Muscle of leg (tissue), 11 donors: ENCODE data around the gene TMEM87B. TPM values are rescaled to one million over a fixed set of nuclear protein-coding genes. Genes with fewer than 3 reads are reported as not detected.

Experiments
- DNase-seq: peaks from one replicate; pipeline ENCODE4 v3.0.0; 2013
- H3K27ac ChIP-seq: one replicate; pipeline ENCODE4 v1.5.1; 2013; ENCODE audit warnings: mild to moderate bottlenecking, low read length, control low read depth
- H3K27me3 ChIP-seq: one replicate; pipeline ENCODE4 v1.6.1; 2013; ENCODE audit warnings: low read length; ENCODE audit not compliant: control insufficient read depth, insufficient read depth
- H3K36me3 ChIP-seq: one replicate; pipeline ENCODE4 v1.6.1; 2013; ENCODE audit warnings: low read length; ENCODE audit not compliant: control insufficient read depth, insufficient read depth
- H3K4me1 ChIP-seq: one replicate; pipeline ENCODE4 v1.6.1; 2013; ENCODE audit warnings: low read length; ENCODE audit not compliant: control insufficient read depth, insufficient read depth
- H3K4me3 ChIP-seq: one replicate; pipeline ENCODE4 v1.5.1; 2013; ENCODE audit warnings: low read length, control low read depth
- H3K9me3 ChIP-seq: replicated peaks from 2 replicates; pipeline ENCODE4 v1.6.1; 2013; ENCODE audit warnings: low read depth, low read length; ENCODE audit not compliant: control insufficient read depth
- WGBS: methylation state at CpG from one replicate; pipeline ENCODE4 v1.1.5; 2013; ENCODE audit warnings: missing lambda C conversion rate; ENCODE audit not compliant: insufficient coverage; 5-methylcytosine and 5-hydroxymethylcytosine counted together
- polyA plus RNA-seq, 8 donors: library from polyadenylated mRNA; unstranded; fragments of 120-200 nt; gene quantifications; one replicate each; pipeline versions ENCODE4 v1.2.1 to v1.2.3, GENCODE V29; 2013; ENCODE audit warnings: inconsistent platforms in 1 of 8, low replicate concordance in 1 of 8; ENCODE audit not compliant: insufficient read length in 8 of 8, insufficient read depth in 1 of 8
- total RNA-seq: library from RNA; stranded (reverse); fragments of 120-200 nt; gene quantifications from one replicate; pipeline ENCODE4 v1.2.4, GENCODE V29; 2013

Gene TMEM87B
- total and polyA plus RNA-seq, 9 donors = 11.6 to 24.5 (median 15.1) TPM

- 42% methylated on average over 3 of the region's 4 CpGs for WGBS
- Histone ChIP-seq H3K4me1 (no peaks in the 10 kb centered on the region), H3K9me3 (no peaks in the 10 kb centered on the region), H3K27ac (no peak overlapping the region), H3K4me3 (no peak overlapping the region), H3K27me3 (no peaks in the 10 kb centered on the region), H3K36me3 (peaks cover 69% of the 10 kb centered on the region)
- DNase-seq = no peak
Observed at GRCh38 chr2:112084689-112085374, 29.8 kb downstream of the TMEM87B start.

GRCh38 chr2:112085375-112085730 is 30.3 kb downstream of the TMEM87B start:
- Histone ChIP-seq H3K27me3 (no peaks in the 10 kb centered on the region), H3K36me3 (peaks cover 74% of the 10 kb centered on the region), H3K4me3 (no peak overlapping the region), H3K9me3 (no peaks in the 10 kb centered on the region), H3K4me1 (no peaks in the 10 kb centered on the region), H3K27ac (no peak overlapping the region)
- no peak for DNase-seq

GRCh38 chr2:112085916-112086669 is 31.0 kb downstream of the TMEM87B start:
- 90% methylated on average over 5 of the region's 9 CpGs for WGBS
- H3K4me3 ChIP-seq = no peak overlapping the region
- peak; percentile 27 for DNase-seq
- H3K4me1 ChIP-seq = no peaks in the 10 kb centered on the region
- H3K9me3 ChIP-seq = no peaks in the 10 kb centered on the region
- no peak overlapping the region for H3K27ac ChIP-seq
- peaks cover 76% of the 10 kb centered on the region for H3K36me3 ChIP-seq
- no peaks in the 10 kb centered on the region for H3K27me3 ChIP-seq

GRCh38 chr2:112087346-112088020 is 32.4 kb downstream of the TMEM87B start:
- no peak for DNase-seq
- 91% methylated on average over 9 of the region's 9 CpGs for WGBS
- Histone ChIP-seq H3K4me1 (no peaks in the 10 kb centered on the region), H3K9me3 (no peaks in the 10 kb centered on the region), H3K27me3 (no peaks in the 10 kb centered on the region), H3K36me3 (peaks cover 72% of the 10 kb centered on the region), H3K27ac (no peak overlapping the region), H3K4me3 (no peak overlapping the region)

GRCh38 chr2:112089375-112089774 is 34.3 kb downstream of the TMEM87B start:
- no peak for DNase-seq
- Histone ChIP-seq H3K36me3 (peaks cover 58% of the 10 kb centered on the region), H3K4me3 (no peak overlapping the region), H3K27me3 (no peaks in the 10 kb centered on the region), H3K27ac (no peak overlapping the region), H3K4me1 (no peaks in the 10 kb centered on the region), H3K9me3 (no peaks in the 10 kb centered on the region)
- WGBS = no CpG with 5 or more reads among the region's 5 CpGs

- Histone ChIP-seq H3K9me3 (no peaks in the 10 kb centered on the region), H3K4me3 (no peak overlapping the region), H3K27me3 (no peaks in the 10 kb centered on the region), H3K27ac (no peak overlapping the region), H3K36me3 (peaks cover 35% of the 10 kb centered on the region), H3K4me1 (no peaks in the 10 kb centered on the region)
- WGBS = 77% methylated on average over 6 of the region's 6 CpGs
- DNase-seq = peak; percentile 17
Observed at GRCh38 chr2:112092286-112093041, 37.4 kb downstream of the TMEM87B start.

GRCh38 chr2:112093216-112093615 is 38.1 kb downstream of the TMEM87B start:
- peaks cover 33% of the 10 kb centered on the region for H3K36me3 ChIP-seq
- H3K4me1 ChIP-seq = no peaks in the 10 kb centered on the region
- DNase-seq = no peak

GRCh38 chr2:112095681-112096080 is 40.6 kb downstream of the TMEM87B start:
- peak; percentile 53 for DNase-seq
- H3K4me3 ChIP-seq = no peak overlapping the region
- H3K27me3 ChIP-seq = no peaks in the 10 kb centered on the region
- no peaks in the 10 kb centered on the region for H3K9me3 ChIP-seq
- H3K36me3 ChIP-seq = peaks cover 25% of the 10 kb centered on the region
- no peaks in the 10 kb centered on the region for H3K4me1 ChIP-seq
- no peak overlapping the region for H3K27ac ChIP-seq
- 29% methylated on average over 1 of the region's 1 CpG for WGBS

More at GRCh38 chr2:112093216-112093615, 38.1 kb downstream of the TMEM87B start:
- Histone ChIP-seq H3K27me3 (no peaks in the 10 kb centered on the region), H3K27ac (no peak overlapping the region), H3K4me3 (no peak overlapping the region), H3K9me3 (no peaks in the 10 kb centered on the region)
- no CpG with 5 or more reads among the region's 1 CpG for WGBS

GRCh38 chr2:112096098-112096497 is 41.0 kb downstream of the TMEM87B start:
- Histone ChIP-seq H3K4me3 (no peak overlapping the region), H3K9me3 (no peaks in the 10 kb centered on the region), H3K27ac (no peak overlapping the region), H3K27me3 (no peaks in the 10 kb centered on the region), H3K36me3 (peaks cover 25% of the 10 kb centered on the region), H3K4me1 (no peaks in the 10 kb centered on the region)
- WGBS = 42% methylated on average over 7 of the region's 10 CpGs
- peak; percentile 38 for DNase-seq
